Measurements from ENCODE around the gene CREB3. TPM values are rescaled to one million over a fixed set of nuclear protein-coding genes. Genes with fewer than 3 reads are reported as not detected.

CREB3 gene
- total RNA-seq, 1 experiment from 2014 or later, result 104 TPM

DNA sequence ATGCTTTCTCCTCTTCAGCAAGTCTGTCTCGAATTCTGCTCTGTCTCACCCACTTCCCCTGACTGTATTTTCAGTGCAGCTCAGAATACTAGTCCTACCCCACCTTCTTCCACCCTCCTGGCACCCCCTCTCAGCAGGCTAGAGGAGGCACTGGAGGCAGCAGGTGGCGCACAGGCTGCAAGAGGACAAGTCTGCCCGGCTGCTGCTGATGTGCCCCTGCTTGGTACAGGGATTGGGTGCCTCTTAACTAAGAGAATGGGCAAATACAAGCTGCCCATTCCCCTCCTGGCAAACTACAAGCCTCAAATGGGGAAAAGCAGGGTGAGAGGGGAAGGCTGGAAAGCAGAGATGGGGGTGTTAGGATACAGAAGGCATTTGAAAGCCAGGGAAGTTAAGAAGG, 5.5 kb upstream of the CREB3 start:
- DNase-seq (ENCODE audit: low read depth), result peak; percentile 53

DNA sequence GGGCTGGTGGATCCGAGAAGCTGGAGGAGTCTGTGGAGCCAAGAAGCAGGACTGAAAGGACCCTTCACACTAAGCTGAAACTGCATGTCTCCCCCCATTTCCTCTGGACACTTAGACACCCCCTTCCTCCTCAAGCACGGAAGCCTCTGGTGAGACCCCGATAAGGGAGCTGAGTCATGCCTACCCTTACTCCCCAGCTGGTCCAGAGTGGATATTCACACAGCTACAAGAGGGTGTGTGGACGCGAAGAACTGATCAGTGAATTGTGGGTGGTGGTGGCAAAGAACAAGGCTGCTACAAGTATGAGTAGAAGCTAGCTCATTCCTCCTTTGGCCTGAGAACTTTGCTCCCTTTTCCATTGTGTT, 4.8 kb upstream of the CREB3 start:
- DNase-seq (ENCODE audit: low read depth), result no peak

GRCh38 chr9:35728041-35728971, 4.2 kb upstream of the CREB3 start:
- DNase-seq (ENCODE audit: low read depth), result peak; percentile 91

DNA sequence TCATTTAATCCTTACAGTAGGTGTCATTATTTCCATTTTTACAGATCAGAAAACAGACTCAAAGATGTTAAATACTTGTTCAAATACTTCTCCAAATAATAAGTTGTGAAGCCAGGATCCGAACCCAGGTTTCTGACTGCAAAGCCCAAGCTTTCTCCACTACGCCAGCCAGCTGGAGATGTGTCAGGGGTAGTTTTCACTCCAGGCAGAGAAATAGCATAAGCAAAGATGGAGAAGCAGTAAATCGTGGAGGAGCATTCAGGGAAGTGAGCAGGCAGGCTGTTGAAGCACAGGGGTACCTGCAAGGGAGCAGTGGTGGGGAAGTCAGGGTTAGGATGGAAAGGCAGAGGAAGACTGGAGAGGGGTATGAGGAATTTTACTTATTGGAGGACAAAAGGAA, 3.4 kb upstream of the CREB3 start:
- DNase-seq (ENCODE audit: low read depth), result no peak

- DNase-seq (ENCODE audit: low read depth), result peak; percentile 91
These were observed 2.6 kb upstream of the CREB3 start for GRCh38 chr9:35729700-35730485.

GRCh38 chr9:35730486-35730854, 2.0 kb upstream of the CREB3 start:
- no peak for DNase-seq (ENCODE audit: low read depth)

- peak; percentile 56 for DNase-seq (ENCODE audit: low read depth)
These were observed 866 bp upstream of the CREB3 start for GRCh38 chr9:35731415-35732184.

DNA sequence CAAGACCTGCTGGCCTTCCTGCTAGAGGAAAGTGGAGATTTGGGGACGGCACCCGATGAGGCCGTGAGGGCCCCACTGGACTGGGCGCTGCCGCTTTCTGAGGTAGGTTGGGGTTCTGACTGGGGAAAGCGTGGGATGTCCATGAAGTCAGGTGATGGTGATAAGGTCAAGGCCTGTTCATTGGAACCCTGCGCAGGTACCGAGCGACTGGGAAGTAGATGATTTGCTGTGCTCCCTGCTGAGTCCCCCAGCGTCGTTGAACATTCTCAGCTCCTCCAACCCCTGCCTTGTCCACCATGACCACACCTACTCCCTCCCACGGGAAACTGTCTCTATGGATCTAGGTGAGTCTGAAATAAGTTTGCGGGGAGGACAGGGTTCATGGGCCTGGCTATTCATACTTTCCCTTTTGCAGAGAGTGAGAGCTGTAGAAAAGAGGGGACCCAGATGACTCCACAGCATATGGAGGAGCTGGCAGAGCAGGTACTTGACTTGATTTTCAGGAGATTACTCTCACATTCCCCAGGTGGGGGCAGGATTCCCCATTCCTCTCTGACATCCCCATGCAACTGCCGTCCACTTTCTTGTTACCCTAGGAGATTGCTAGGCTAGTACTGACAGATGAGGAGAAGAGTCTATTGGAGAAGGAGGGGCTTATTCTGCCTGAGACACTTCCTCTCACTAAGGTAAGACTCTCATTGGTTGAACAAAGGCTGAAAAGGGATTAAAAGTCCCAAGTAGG, 505 bp downstream of the CREB3 start:
- peak; percentile 66 for DNase-seq (ENCODE audit: low read depth)

GRCh38 chr9:35734096-35734495, 1.6 kb downstream of the CREB3 start:
- no peak for DNase-seq (ENCODE audit: low read depth)

DNA sequence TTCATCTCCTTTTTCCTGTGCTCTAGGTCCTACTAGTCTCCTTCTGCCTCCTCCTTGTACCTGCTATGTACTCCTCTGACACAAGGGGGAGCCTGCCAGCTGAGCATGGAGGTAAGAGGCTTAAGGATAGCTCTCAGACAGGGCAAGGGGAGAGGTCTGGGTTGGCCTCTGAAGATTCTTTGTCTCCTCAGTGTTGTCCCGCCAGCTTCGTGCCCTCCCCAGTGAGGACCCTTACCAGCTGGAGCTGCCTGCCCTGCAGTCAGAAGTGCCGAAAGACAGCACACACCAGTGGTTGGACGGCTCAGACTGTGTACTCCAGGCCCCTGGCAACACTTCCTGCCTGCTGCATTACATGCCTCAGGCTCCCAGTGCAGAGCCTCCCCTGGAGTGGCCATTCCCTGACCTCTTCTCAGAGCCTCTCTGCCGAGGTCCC, 3.8 kb downstream of the CREB3 start:
- DNase-seq (ENCODE audit: low read depth), result peak; percentile 77

DNA sequence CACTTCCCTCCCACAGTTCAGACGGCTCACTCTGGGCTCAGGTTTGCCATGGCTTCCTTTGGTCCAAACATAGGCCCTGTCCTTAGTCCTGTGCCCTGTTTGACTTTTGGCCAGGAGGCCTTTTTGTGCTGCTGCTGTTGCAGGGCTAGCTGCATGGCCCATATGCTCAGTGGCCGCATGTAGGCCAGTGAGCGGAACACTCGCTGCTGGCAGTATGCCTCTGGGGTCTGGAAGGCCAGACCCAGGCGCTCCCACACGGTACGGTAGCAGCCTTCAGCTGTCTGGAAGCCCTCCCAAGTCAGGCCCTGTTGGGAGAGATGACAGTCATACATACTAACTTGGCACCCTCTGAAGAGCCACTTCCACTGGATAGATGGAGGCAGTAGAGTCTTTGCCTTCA, 4.7 kb downstream of the CREB3 start:
- DNase-seq (ENCODE audit: low read depth), result no peak

- no peak for DNase-seq (ENCODE audit: low read depth)
These were observed 5.7 kb downstream of the CREB3 start for GRCh38 chr9:35738186-35738585.

DNA sequence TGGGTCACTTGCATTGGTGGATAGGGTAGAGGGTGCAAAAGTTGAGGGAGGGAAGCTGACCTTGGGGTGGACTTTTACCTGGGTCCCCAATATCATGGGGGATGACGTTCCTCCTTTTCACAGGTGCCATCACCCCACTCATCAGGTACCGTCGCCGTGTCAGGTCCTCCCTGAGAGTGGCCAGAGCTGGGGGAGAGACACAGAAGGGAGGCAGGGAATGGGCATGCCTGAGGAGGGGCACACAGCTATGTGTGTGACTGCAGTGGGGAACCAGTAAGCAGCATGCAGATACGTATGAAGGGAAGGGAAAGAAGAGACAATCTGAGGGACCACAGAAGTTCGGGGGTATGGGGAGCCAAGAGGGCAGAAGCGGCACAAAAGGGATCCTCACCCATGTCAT, 6.5 kb downstream of the CREB3 start:
- no peak for DNase-seq (ENCODE audit: low read depth)

- no peak for DNase-seq (ENCODE audit: low read depth)
These were observed 7.8 kb downstream of the CREB3 start for GRCh38 chr9:35740243-35740642.

DNA sequence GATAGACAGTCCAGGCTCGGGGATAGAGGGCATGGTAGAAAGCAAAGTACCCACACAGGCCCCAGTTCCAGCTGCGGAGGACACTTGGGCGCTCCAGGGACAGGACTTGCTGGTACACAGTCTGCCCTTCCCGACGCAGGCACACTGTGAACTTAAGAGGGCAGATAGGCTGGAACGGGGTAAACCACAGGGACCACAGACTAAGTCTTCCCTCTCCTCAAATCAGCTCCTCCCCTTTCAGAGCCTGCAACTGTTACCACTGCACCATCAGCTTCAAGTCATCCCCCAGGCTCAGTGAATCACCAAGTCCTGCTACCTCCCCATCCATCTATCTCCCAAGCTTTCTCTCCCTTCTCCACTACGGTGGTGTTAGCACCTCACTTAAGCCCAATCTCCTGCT, 9.3 kb downstream of the CREB3 start:
- DNase-seq (ENCODE audit: low read depth), result no peak

- no peak for DNase-seq (ENCODE audit: low read depth)
These were observed 11.0 kb downstream of the CREB3 start for GRCh38 chr9:35743452-35743851.

DNA sequence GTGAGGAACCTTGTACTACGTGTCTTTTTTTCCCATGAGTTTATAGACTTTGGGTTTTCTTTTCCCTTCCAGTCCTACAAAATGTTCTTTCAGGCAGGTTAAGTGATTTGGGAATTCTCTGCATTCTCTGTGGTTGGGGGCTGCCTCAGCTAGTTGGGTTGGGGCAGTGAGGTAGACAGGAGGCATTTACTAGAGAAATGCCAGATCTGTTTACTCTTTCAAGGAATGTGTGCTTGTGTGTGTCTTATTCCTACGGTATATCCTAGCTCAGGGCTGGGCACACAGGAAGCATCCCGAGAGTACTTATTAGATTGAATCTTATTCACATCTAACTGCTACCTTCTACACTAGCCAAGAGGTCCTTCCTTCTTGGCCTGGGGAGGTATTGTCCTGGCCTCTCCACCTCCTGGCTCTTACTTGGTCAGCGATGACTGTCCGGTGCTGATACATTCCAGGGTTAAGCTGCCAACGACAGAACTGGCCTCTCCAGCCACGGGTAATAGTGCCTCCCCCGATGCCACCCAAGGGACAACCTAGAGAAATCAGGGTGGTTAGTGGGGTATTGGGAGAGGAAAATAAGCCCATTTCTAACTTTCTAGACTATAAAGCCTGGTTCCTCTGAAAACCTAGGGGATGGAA, 11.5 kb downstream of the CREB3 start:
- DNase-seq (ENCODE audit: low read depth), result no peak

- DNase-seq (ENCODE audit: low read depth), result no peak
These were observed 13.1 kb downstream of the CREB3 start for GRCh38 chr9:35745569-35745968.

DNA sequence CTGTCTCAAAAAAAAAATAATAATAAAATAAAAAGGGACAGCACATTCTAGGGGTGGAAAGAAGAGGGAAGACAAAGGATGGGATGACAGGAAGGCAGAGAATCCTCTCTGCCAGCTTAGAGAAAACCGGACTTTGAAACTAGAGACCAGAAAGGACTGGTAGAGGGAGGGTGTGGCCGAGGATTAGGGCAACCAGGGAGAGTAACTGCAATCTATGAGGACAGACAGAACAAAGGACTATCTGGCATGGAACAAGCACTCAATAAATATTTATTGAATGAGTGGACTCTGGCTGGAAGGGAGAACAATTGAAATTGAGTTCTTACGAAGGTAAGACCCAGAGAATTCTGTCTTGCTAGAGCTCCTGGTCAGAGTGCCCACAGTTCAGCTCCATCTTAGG, 14.1 kb downstream of the CREB3 start:
- DNase-seq (ENCODE audit: low read depth), result no peak

DNA sequence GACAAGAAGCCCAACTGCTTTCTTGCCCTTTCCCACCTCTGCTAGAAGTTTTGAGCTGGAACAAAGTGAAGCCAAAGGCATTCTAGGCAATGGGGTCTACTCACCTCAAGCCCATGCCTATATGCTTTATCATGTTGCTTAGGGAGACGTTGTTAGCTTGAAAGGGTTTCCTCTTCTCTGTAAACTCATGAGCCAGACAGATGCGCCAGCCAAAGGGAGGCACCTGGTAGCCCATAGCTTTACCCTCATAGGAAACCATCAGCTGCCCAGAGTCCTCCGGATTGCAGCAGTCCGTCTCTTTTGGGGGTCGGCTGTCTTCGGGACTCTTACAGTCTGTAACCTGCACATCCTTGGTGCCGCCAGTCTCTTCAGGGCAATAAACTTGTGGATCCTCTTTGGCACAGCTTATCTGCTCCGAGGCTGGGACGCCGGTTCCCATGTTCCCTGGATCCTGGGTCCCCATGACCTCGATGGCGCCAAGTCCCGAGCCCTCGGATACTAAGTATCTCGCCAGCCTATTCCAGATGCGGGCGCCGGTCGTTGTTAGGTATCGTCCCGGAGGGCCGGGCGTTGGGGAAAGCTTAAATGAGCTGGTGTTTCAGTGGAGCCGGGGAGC, 15.9 kb downstream of the CREB3 start:
- no peak for DNase-seq (ENCODE audit: low read depth)
